K562 (cell line): Measurements from ENCODE around the gene SLC26A6. TPM values are rescaled to one million over a fixed set of nuclear protein-coding genes. Genes with fewer than 3 reads are reported as not detected.
A peak's percentile ranks its signal among the peaks of the same experiment; 100 is the strongest.

Experiments used
- ATAC-seq: fragments of 200-7000 bp; cut with Tn5 transposase; 3 replicates; pipeline ENCODE4 v1.9.1; 2020; ENCODE audit warnings: moderate library complexity
- BruUV-seq: library from RNA; stranded (reverse); fragments of 400-500 nt; replicated peaks from 2 replicates; lab custom pipeline; 2021; lab: Mats Ljungman, UMichigan
- CTCF ChIA-PET: fragments of 300-600 bp; formaldehyde crosslinking; extraction: SDS; loops from one replicate; lab custom pipeline; 2021; ENCODE audit warnings: low intra/inter-chr PET ratio; lab: Yijun Ruan, JAX
- POLR2A ChIA-PET: fragments of 300-600, 350-650 bp; sonication (Branson Sonifier 250); formaldehyde crosslinking; extraction: SDS; loops from one replicate; lab custom pipeline; 2021; ENCODE audit warnings: antibody characterized with exemption, inconsistent platforms; lab: Yijun Ruan, JAX
- DNase-seq, 4 experiments: peaks; one replicate each; pipeline versions ENCODE4 v3.0.0 to v3.0.0-alpha.2; 2011 to 2018; ENCODE audit warnings: low spot score in 3 of 4, mixed read lengths in 3 of 4; ENCODE audit errors: extremely low read depth in 1 of 4
- FAIRE-seq: peaks from 2 replicates; lab custom pipeline; 2011; peaks lifted over from hg19 to GRCh38; lab: Jason Lieb, UNC
- H2AFZ ChIP-seq: 2 replicates; pipeline ENCODE4 v1.6.0; 2011; ENCODE audit warnings: low read depth, low read length, control low read depth, inconsistent platforms
- H3K27ac ChIP-seq: fragments of 200-600 bp; 3 replicates; pipeline ENCODE4 v1.8.0; 2011; ENCODE audit warnings: low read depth, mild to moderate bottlenecking, control low read depth, inconsistent platforms, low read length, moderate library complexity, mixed read lengths; ENCODE audit errors: extremely low read depth
- H3K27me3 ChIP-seq, 2 experiments: fragments of 300-600 bp in 1 of 2; 2 replicates in 1 of 2; 3 replicates in 1 of 2; pipeline versions ENCODE4 v1.6.0 to v1.8.0; 2011; ENCODE audit warnings: inconsistent platforms in 2 of 2, low read length in 2 of 2, mild to moderate bottlenecking in 1 of 2, mixed read lengths in 1 of 2, moderate library complexity in 1 of 2; ENCODE audit not compliant: control insufficient read depth in 2 of 2, insufficient read depth in 2 of 2
- H3K36me3 ChIP-seq: fragments of 300-600 bp; 3 replicates; pipeline ENCODE4 v1.8.0; 2011; ENCODE audit warnings: mild to moderate bottlenecking, low read length, inconsistent platforms; ENCODE audit not compliant: control insufficient read depth, insufficient read depth
- H3K4me1 ChIP-seq, 2 experiments: fragments of 200-600 bp in 1 of 2; replicated peaks in 1 of 2; 2 replicates in 1 of 2; 3 replicates in 1 of 2; pipeline versions ENCODE4 v1.5.1 to v1.8.0; 2011; ENCODE audit warnings: inconsistent platforms in 2 of 2, low read length in 2 of 2, mild to moderate bottlenecking in 1 of 2, mixed read lengths in 1 of 2, moderate library complexity in 1 of 2; ENCODE audit not compliant: control insufficient read depth in 2 of 2, insufficient read depth in 2 of 2
- H3K4me2 ChIP-seq: 2 replicates; pipeline ENCODE4 v1.6.1; 2011; ENCODE audit warnings: low read length, control low read depth, inconsistent platforms, mixed read lengths; ENCODE audit not compliant: insufficient read depth
- H3K4me3 ChIP-seq: fragments of 200-600 bp; sonication (generic), shearing (Covaris generic); 2 replicates; pipeline ENCODE4 v1.5.1; 2016; ENCODE audit warnings: control low read depth, inconsistent platforms
- H3K79me2 ChIP-seq: fragments of 200-600 bp; 3 replicates; pipeline ENCODE4 v1.8.0; 2011; ENCODE audit warnings: low read length, inconsistent platforms; ENCODE audit not compliant: control insufficient read depth, insufficient read depth
- H3K9ac ChIP-seq, 2 experiments: 2 replicates each; pipeline versions ENCODE4 v1.6.0 to v1.6.1; 2011; ENCODE audit warnings: low read depth in 2 of 2, low read length in 2 of 2, control low read depth in 1 of 2, inconsistent platforms in 1 of 2, mild to moderate bottlenecking in 1 of 2, mixed read lengths in 1 of 2; ENCODE audit not compliant: insufficient read depth in 1 of 2
- H3K9me1 ChIP-seq: one replicate; pipeline ENCODE4 v1.6.0; 2011; ENCODE audit warnings: inconsistent platforms, mild to moderate bottlenecking, low read length, moderate library complexity; ENCODE audit not compliant: control insufficient read depth, insufficient read depth
- H3K9me3 ChIP-seq: replicated peaks from 2 replicates; pipeline ENCODE4 v1.5.1; 2011; ENCODE audit warnings: low read depth, low read length, inconsistent platforms; ENCODE audit not compliant: control insufficient read depth, insufficient read depth
- H4K20me1 ChIP-seq: replicated peaks from 2 replicates; pipeline ENCODE4 v1.6.1; 2011; ENCODE audit warnings: low read length, inconsistent platforms, mixed read lengths; ENCODE audit not compliant: control insufficient read depth, insufficient read depth
- CTBP1 ChIP-seq: fragments of 450-650 bp; IDR thresholded peaks from 2 replicates; pipeline ENCODE4 v1.6.1; 2016; ENCODE audit warnings: borderline replicate concordance
- GATA2 ChIP-seq: sonication (generic); formaldehyde crosslinking; IDR thresholded peaks from 2 replicates; pipeline ENCODE4 v1.4.0; 2020; ENCODE audit warnings: mild to moderate bottlenecking, missing genetic modification reagents
- GTF2A2 ChIP-seq: IDR thresholded peaks from 2 replicates; pipeline ENCODE4 v1.6.1; 2016; ENCODE audit warnings: mild to moderate bottlenecking, missing genetic modification characterization, missing compliant biosample characterization
- HCFC1 ChIP-seq: IDR thresholded peaks from 2 replicates; pipeline ENCODE4 v1.6.1; 2012; ENCODE audit warnings: low read depth, low read length, improper control_type of control experiment
- IRF1 ChIP-seq: sonication (generic); formaldehyde crosslinking; IDR thresholded peaks from 2 replicates; pipeline ENCODE4 v1.8.0; 2022; ENCODE audit warnings: missing genetic modification reagents, mild to moderate bottlenecking, borderline replicate concordance
- RCOR1 ChIP-seq, 2 experiments: IDR thresholded peaks; 2 replicates each; pipeline ENCODE4 v1.6.1; 2012; ENCODE audit warnings: low read depth in 2 of 2, low read length in 2 of 2, borderline replicate concordance in 1 of 2, improper control_type of control experiment in 1 of 2
- SIN3B ChIP-seq: fragments of 450-650 bp; IDR thresholded peaks from 2 replicates; pipeline ENCODE4 v1.6.1; 2017; ENCODE audit warnings: low read depth, mild to moderate bottlenecking, moderate library complexity
- SMAD4 ChIP-seq: fragments of 250-450 bp; sonication (Bioruptor Pico); conservative IDR thresholded peaks from 2 replicates; pipeline ENCODE4 v1.8.0; 2021; ENCODE audit warnings: inconsistent platforms, mild to moderate bottlenecking, moderate library complexity
- SOX6 ChIP-seq: fragments of 450-650 bp; IDR thresholded peaks from 2 replicates; pipeline ENCODE4 v1.6.1; 2014; ENCODE audit warnings: mild to moderate bottlenecking
- WHSC1 ChIP-seq: IDR thresholded peaks from one replicate; pipeline ENCODE4 v1.6.1; 2012; ENCODE audit warnings: low read length, control low read depth, inconsistent platforms
- ZBTB11 ChIP-seq, 3 experiments: fragments of 200-800 bp in 1 of 3; fragments of 250-450 bp in 1 of 3; fragments of 450-650 bp in 1 of 3; sonication (Bioruptor Pico) in 1 of 3; sonication (Bioruptor generic) in 1 of 3; formaldehyde crosslinking in 1 of 3; IDR thresholded peaks; 2 replicates each; pipeline versions ENCODE4 v1.6.1 to v1.8.0; 2016 to 2022; ENCODE audit warnings: mild to moderate bottlenecking in 2 of 3, missing genetic modification characterization in 2 of 3, missing compliant biosample characterization in 1 of 3, moderate library complexity in 1 of 3
- ZFX ChIP-seq: sonication (generic); formaldehyde crosslinking; IDR thresholded peaks from 2 replicates; pipeline ENCODE4 v1.8.0; 2022; ENCODE audit warnings: mild to moderate bottlenecking, missing genetic modification reagents, moderate library complexity
- ZMIZ1 ChIP-seq, 2 experiments: fragments of 150-350 bp in 1 of 2; IDR thresholded peaks; 2 replicates each; pipeline ENCODE4 v1.6.1; 2012 to 2016; ENCODE audit warnings: low read depth in 2 of 2, low read length in 2 of 2, mild to moderate bottlenecking in 1 of 2, moderate library complexity in 1 of 2
- ZNF12 ChIP-seq: sonication (generic); formaldehyde crosslinking; IDR thresholded peaks from 2 replicates; pipeline ENCODE4 v1.4.0; 2020; ENCODE audit warnings: mild to moderate bottlenecking, missing genetic modification reagents
- ZNF316 ChIP-seq: fragments of 450-650 bp; IDR thresholded peaks from 2 replicates; pipeline ENCODE4 v1.6.1; 2016
- ZNF707 ChIP-seq: fragments of 250-450 bp; sonication (Bioruptor Pico); conservative IDR thresholded peaks from 2 replicates; pipeline ENCODE4 v1.8.0; 2022; ENCODE audit warnings: inconsistent platforms, mild to moderate bottlenecking, moderate library complexity
- WGBS: fragments of 100-300 bp; shearing (Covaris generic); methylation state at CpG from one replicate; pipeline ENCODE4 v1.1.6; 2016; ENCODE audit warnings: low coverage, mixed read lengths; ENCODE audit not compliant: insufficient coverage; ENCODE audit errors: missing lambda C conversion rate; 5-methylcytosine and 5-hydroxymethylcytosine counted together
- in situ Hi-C: fragments of 300-500 bp; cut with MboI; formaldehyde crosslinking; loops from 4 replicates; pipeline ENCODE4 v1.15.0; 2018; ENCODE audit warnings: inconsistent platforms, mixed read lengths
- intact Hi-C: fragments of 100-400 bp; cut with micrococcal nuclease; formaldehyde crosslinking; loops from 2 replicates; pipeline ENCODE4 v1.14.2; 2022
- polyA plus RNA-seq, 8 experiments: library from polyadenylated mRNA; depleted of rRNA in 4 of 8; stranded (reverse) in 5 of 8; unstranded in 3 of 8; fragments of >200 nt; fragmentation: Nextera tagmentation in 2 of 8; fragmentation: Illumina TruSeq in 1 of 8; extraction: Ambion mirVana in 2 of 8; extraction: Trizol in 1 of 8; gene quantifications; 2 replicates each; pipeline versions ENCODE4 v1.2.1 to v1.2.3, GENCODE V29; 2011 to 2014; ENCODE audit warnings: inconsistent platforms in 1 of 8, missing spikeins in 1 of 8
- total RNA-seq, 7 experiments: library from RNA; depleted of rRNA in 6 of 7; stranded (reverse); fragments of >200 nt in 6 of 7; fragmentation: Illumina TruSeq in 2 of 7; extraction: Trizol in 2 of 7; gene quantifications; 2 replicates each; pipeline versions ENCODE4 v1.2.1 to v1.2.3, GENCODE V29; 2011 to 2021; ENCODE audit warnings: low replicate concordance in 1 of 7

Gene SLC26A6
- total and polyA plus RNA-seq, 9 of the 15 experiments (the other 6 are each of a cell fraction or from before 2014, with no cell fraction given): 2.1 to 27.2 (median 14.8) TPM

- Histone ChIP-seq H3K4me1 (peaks cover 21 to 28% of the 10 kb centered on the region in 2 experiments; a peak in 4 of 5 replicates), H3K4me2 (no peak overlapping the region), H3K9me3 (no peaks in the 10 kb centered on the region), H3K36me3 (peaks cover 51% of the 10 kb centered on the region; the same call in 2 of the 3 replicates), H3K4me3 (no peak overlapping the region), H2AFZ (no peak overlapping the region), H4K20me1 (peaks cover 10% of the 10 kb centered on the region; the same call in 1 of the 2 replicates), H3K9ac (peak overlapping the region in 1 of 2 experiments; percentile 45; a peak in 1 of 4 replicates), H3K27ac (no peak overlapping the region), H3K9me1 (no peaks in the 10 kb centered on the region), H3K27me3 (no peaks in the 10 kb centered on the region), H3K79me2 (peaks cover 27% of the 10 kb centered on the region)
- DNase-seq (no peak), ATAC-seq (no peak), FAIRE-seq (no peak)
- no TSS peak for BruUV-seq
- CTCF ChIA-PET: no interaction called here
- POLR2A ChIA-PET: interaction anchor here (0.7 kb wide), 1 partner anchor 177 kb away, joined by 3 read pairs; no protein-coding TSS in a partner anchor
- in situ Hi-C loops (no loop called here), intact Hi-C loops (no loop called here)
- 96% methylated on average over 3 of the region's 7 CpGs for WGBS
- no peak for TF ChIP-seq ZFX (CRISPR knock-in tag)
- TF ChIP-seq GATA2 (CRISPR knock-in tag): no peak
- TF ChIP-seq CTBP1: no peak
- no peak for TF ChIP-seq SMAD4 (CRISPR knock-in tag)
- no peak for TF ChIP-seq HCFC1
- no peak for TF ChIP-seq ZNF316
- no peak for TF ChIP-seq ZNF12 (CRISPR knock-in tag)
- no peak for TF ChIP-seq ZNF707
- TF ChIP-seq RCOR1 (IDR thresholded peaks at IDR 0.05; ENCODE audit: borderline replicate concordance in 1 of 2, low read depth in 2 of 2, low read length in 2 of 2): no peak
- TF ChIP-seq SIN3B: no peak
- no peak for TF ChIP-seq SOX6
- no peak for TF ChIP-seq GTF2A2 (tag)
- TF ChIP-seq WHSC1: no peak
- TF ChIP-seq IRF1 (CRISPR knock-in tag): no peak
- no peak for TF ChIP-seq ZBTB11 (CRISPR knock-in tag; IDR thresholded peaks at IDR 0.05)
- TF ChIP-seq ZMIZ1 (IDR thresholded peaks at IDR 0.05; ENCODE audit: low read depth in 2 of 2, low read length in 2 of 2): no peak
Observed at GRCh38 chr3:48681541-48681880, 46.2 kb upstream of the SLC26A6 start.
